NCI-H524 treated with DMSO at 0.1 percent for 48 hours (cell line): Measurements from ENCODE around the gene LOXL4.
"Not testable (repeated sequence)": the region's sequence is repeated elsewhere in the genome, so short reads cannot be mapped to it uniquely, and the experiment has no call there.

ENCODE experiments used
- DNase-seq: peaks from one replicate; lab custom pipeline; 2025; lab: John Stamatoyannopoulos, UW

The LOXL4 gene

DNA sequence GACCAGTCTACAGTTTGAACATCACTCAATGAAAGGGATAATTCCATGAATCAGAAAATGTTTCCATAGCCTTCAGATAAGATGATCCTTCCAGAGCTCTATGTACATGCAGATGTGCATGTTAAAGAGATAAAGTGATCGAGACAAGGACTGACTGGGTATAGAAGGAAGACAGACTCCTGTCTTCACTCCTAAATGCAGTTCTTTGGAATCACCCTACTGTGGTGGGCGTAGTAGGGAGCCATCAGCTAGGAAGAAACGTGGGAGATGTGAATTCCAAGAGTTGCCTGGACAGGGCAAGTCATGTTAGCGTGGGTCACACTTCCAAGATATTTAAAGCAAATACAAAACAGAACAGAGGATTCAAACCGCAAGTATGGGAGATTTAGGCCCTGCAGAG lies 23.9 kb downstream of the LOXL4 start:
- DNase-seq, result no peak

DNA sequence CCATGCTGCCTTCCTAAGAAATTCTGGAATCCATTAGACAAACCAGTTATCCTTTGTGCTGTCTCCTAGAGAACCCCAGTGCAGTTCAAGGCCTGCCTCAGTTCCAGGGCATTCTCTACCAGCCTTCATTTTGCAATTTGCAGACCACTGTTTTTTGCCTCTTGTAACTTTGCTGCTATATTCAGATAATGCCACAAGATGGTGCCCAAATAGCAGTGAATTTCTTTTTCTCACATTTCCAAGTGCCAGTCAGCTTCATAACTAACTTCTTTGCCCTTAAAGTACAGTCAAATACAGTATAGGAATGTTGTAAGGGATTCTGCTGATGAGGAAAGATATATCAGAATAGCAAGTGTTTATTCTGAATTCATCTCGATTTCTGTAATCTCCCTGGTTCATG lies 25.2 kb downstream of the LOXL4 start:
- DNase-seq, result no peak

DNA sequence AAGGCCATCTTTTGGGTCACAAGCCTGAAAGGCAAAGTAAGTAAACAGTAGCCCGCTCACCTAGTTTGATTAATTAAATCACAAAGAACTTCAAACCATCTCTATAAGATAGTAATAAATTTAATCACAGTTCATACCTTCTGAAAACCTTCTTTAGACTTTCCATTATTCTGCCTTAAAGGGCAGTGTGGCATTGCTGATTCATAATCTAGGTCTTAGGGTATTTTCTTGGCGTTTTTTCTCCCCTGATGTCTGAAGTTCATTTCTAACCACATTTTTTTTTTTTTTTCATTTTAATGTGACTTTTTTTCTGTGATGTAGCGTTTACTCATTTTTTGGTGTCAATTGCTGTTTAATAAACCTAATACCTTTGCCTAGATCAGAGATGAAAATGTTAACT lies 27.5 kb downstream of the LOXL4 start:
- DNase-seq, result no peak

GRCh38 chr10:98238391-98238790 lies 29.6 kb downstream of the LOXL4 start:
- no peak for DNase-seq

- no peak for DNase-seq
These were observed 31.1 kb downstream of the LOXL4 start for GRCh38 chr10:98236862-98237261.

DNA sequence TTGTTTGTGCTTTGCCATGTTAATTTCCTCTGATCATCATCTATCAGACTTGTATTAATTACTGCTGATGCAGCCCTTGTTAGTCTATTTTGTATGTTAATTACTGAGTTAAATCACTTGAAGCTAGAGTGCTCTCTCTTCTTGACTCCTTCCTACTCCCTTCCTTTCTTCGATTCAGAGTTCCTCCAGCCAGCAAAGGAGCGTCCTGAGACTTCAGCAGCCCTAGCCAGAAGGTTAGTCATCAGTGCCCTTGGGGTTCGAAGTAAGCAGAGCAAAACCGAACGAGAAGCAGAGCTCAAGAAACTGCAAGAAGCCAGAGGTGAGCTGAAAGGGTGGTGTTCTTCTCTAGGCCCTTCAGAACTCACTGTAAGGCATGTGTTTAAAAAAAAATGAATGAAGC lies 32.1 kb downstream of the LOXL4 start:
- no peak for DNase-seq

- no peak for DNase-seq
These were observed 36.6 kb downstream of the LOXL4 start for GRCh38 chr10:98231417-98231816.

- not testable (repeated sequence) for DNase-seq
These were observed 39.7 kb downstream of the LOXL4 start for GRCh38 chr10:98228266-98228665.

- DNase-seq, result not testable (repeated sequence)
These were observed 40.3 kb downstream of the LOXL4 start for GRCh38 chr10:98227713-98228112.

- no peak for DNase-seq
These were observed 41.4 kb downstream of the LOXL4 start for GRCh38 chr10:98226508-98227144.

DNA sequence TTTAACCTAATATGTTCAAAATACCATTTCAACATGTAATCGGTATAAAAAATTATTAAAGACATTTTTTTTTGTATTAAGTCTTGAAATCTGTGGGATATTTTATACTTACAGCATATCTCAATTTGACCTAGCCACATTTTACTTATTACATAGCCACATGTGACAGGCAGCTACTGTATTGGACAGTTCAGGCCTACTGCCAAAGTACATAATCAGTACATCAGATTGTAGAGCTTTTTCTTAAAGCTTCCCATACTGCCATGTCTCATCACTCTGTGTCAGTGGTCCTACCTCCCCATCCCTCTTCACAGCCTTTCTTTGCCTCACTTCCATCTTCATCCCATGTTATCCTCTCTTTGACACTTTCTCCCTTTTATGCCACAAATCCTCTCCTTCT lies 43.0 kb downstream of the LOXL4 start:
- DNase-seq, result no peak

DNA sequence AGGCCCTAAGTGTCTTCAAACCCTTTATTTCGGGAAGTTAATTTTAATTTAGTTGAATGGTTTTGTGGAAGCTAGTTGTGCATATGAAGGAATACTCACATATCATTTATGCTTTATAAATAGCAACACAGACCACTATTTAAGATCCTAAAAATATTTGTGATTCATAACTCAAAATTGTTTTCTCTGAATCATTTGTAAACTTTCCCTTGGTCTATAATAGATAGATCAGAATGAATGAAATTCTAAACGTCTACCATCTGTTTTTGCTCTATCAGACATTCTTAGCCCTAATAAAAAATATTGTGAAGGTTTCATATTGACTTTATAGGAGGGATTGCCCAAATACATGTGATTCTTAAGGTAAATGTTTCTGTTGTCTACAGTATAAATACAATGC lies 43.5 kb downstream of the LOXL4 start:
- DNase-seq, result no peak

DNA sequence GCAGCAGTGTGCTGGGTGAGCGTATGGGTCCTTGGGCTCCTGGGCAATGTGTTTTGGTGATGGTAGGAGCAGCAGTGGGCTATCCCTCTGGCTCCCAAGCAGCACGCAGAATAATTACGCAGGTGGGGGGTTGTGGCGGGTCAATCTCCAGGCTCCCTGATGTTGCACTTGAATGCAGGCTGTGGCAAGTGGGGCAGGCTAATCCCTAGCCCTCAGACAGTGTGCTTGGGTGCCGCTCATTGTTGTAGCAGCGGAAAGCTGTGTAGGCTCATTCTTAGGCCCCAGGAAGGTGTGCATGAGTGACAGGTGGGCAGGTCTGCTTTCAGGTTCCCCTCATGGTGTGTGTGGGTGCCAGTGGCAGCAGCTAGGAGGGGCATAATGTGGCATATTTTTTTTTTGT lies 44.1 kb downstream of the LOXL4 start:
- DNase-seq, result no peak

DNA sequence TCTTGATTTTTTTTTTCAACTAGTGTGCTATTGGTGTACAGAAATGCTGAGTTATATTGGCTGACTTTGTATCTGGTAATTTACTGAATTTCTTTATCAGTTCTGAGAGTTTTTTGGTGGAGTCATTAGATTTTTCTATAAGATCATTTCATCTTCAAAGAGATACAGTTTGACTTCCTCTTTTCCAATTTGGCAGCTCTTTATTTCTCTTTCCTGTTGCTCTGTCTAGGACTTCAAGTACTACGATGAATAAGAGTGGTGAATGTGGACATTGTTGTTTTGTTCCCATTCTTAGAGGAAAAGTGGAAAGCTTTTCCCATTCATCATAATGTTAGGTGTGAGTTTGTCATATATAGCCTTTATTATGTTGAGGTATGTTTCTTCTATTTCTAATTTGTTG lies 50.2 kb downstream of the LOXL4 start:
- no peak for DNase-seq

GRCh38 chr10:98215373-98215772 lies 52.6 kb downstream of the LOXL4 start:
- DNase-seq, result no peak

GRCh38 chr10:98213740-98214139 lies 54.3 kb downstream of the LOXL4 start:
- DNase-seq, result no peak

DNA sequence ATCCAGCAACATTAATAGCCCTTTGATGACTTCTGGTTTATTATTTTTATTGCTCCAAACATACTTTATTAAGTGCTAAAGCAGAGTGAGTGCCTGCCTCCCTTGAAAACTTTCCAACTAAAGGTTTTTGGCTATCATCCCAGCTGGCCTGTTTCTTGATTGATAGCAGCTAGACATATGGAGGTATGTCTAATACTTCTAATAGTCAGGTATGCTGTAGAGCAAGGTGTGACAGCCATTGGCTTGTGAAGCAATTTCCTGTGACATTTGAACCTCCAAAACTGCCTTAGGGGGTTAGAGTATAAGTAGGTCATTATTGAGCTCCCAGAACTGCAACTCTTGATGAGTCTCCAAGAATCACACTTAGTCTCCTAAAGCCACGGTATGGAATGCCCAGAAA lies 55.8 kb downstream of the LOXL4 start:
- no peak for DNase-seq

GRCh38 chr10:98209441-98209840 lies 58.6 kb downstream of the LOXL4 start:
- no peak for DNase-seq

GRCh38 chr10:98208925-98209324 lies 59.1 kb downstream of the LOXL4 start:
- no peak for DNase-seq

- no peak for DNase-seq
These were observed 62.6 kb downstream of the LOXL4 start for GRCh38 chr10:98205351-98205750.

GRCh38 chr10:98202378-98202777 lies 65.6 kb downstream of the LOXL4 start:
- no peak for DNase-seq

DNA sequence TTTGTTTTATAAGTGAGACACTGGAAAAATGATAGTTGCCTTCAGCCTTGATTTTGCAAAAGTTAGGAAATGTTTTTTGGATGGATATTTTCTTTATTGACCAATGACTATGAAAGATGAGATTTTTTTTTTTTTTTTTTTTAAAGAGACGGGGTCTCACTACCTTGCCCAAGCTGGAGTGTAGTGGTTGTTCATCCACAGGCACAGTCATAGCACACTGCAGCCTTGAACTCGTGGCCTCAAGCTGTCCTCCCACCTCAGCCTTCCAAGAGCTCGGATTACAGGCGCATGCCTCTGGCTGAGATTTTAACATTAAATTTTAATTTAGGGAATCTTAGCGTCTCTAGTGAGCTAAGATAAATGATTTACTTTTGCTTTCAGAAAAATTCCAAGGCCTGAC lies 66.2 kb downstream of the LOXL4 start:
- no peak for DNase-seq
